Measurements from ENCODE around the gene ACTMAP.

DNA sequence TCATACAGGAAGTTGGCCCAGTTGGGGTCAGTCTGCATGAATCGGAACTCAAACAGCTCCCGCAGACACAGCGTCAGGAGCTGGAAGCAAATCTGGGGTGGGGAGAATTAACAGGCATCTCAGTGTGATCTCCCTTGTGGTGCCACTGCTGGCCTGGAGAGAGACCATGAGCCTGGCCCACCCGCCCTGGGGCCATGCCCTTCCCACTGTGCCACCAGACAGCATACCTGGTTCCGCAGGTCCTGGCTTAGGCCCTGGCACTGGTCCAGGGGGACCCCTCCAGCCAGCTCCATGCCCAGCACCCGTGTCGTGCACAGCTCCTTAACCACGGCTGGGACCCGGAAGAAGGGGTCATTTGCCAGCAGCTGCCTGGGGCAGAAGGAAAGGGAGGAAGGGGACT lies 50.2 kb downstream of the ACTMAP start:
- TF ChIP-seq, protein P1, sequence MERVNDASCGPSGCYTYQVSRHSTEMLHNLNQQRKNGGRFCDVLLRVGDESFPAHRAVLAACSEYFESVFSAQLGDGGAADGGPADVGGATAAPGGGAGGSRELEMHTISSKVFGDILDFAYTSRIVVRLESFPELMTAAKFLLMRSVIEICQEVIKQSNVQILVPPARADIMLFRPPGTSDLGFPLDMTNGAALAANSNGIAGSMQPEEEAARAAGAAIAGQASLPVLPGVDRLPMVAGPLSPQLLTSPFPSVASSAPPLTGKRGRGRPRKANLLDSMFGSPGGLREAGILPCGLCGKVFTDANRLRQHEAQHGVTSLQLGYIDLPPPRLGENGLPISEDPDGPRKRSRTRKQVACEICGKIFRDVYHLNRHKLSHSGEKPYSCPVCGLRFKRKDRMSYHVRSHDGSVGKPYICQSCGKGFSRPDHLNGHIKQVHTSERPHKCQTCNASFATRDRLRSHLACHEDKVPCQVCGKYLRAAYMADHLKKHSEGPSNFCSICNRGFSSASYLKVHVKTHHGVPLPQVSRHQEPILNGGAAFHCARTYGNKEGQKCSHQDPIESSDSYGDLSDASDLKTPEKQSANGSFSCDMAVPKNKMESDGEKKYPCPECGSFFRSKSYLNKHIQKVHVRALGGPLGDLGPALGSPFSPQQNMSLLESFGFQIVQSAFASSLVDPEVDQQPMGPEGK (CRISPR knock-in tag; IDR thresholded peaks at IDR 0.05; ENCODE audit: borderline replicate concordance) = no peak
- TF ChIP-seq TCF4 (CRISPR knock-in tag; IDR thresholded peaks at IDR 0.05; ENCODE audit: borderline replicate concordance) (no peak), OSR1 (CRISPR knock-in tag; IDR thresholded peaks at IDR 0.05) (no peak), RARB (CRISPR knock-in tag; IDR thresholded peaks at IDR 0.05) (no peak), ZFP30 (CRISPR knock-in tag; IDR thresholded peaks at IDR 0.05) (no peak), TOX (CRISPR knock-in tag; IDR thresholded peaks at IDR 0.05; ENCODE audit: borderline replicate concordance) (no peak), ARNTL (CRISPR knock-in tag; IDR thresholded peaks at IDR 0.05; ENCODE audit: borderline replicate concordance, low read depth) (no peak)
- TF ChIP-seq, protein P2, sequence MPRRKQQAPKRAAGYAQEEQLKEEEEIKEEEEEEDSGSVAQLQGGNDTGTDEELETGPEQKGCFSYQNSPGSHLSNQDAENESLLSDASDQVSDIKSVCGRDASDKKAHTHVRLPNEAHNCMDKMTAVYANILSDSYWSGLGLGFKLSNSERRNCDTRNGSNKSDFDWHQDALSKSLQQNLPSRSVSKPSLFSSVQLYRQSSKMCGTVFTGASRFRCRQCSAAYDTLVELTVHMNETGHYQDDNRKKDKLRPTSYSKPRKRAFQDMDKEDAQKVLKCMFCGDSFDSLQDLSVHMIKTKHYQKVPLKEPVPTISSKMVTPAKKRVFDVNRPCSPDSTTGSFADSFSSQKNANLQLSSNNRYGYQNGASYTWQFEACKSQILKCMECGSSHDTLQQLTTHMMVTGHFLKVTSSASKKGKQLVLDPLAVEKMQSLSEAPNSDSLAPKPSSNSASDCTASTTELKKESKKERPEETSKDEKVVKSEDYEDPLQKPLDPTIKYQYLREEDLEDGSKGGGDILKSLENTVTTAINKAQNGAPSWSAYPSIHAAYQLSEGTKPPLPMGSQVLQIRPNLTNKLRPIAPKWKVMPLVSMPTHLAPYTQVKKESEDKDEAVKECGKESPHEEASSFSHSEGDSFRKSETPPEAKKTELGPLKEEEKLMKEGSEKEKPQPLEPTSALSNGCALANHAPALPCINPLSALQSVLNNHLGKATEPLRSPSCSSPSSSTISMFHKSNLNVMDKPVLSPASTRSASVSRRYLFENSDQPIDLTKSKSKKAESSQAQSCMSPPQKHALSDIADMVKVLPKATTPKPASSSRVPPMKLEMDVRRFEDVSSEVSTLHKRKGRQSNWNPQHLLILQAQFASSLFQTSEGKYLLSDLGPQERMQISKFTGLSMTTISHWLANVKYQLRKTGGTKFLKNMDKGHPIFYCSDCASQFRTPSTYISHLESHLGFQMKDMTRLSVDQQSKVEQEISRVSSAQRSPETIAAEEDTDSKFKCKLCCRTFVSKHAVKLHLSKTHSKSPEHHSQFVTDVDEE (CRISPR knock-in tag; IDR thresholded peaks at IDR 0.05) = no peak

All from SK-N-SH treated with all-trans-retinoic acid at 6 μM for 48 hours (cell line).